SK-N-DZ (cell line): Measurements from ENCODE around the gene SLC35F5.
"Not testable (repeated sequence)": the region's sequence is repeated elsewhere in the genome, so short reads cannot be mapped to it uniquely, and the experiment has no call there.

Experiments
- DNase-seq: peaks from one replicate; pipeline ENCODE4 v3.0.0-alpha.2; 2015; ENCODE audit warnings: low spot score
- small RNA-seq, 2 experiments: library from RNA; depleted of rRNA; stranded (forward); fragments of <200 nt; gene quantifications; one replicate each; pipeline ENCODE3, GENCODE V24; 2014

SLC35F5 gene

GRCh38 chr2:113698251-113698650 lies 58.2 kb downstream of the SLC35F5 start:
- not testable (repeated sequence) for DNase-seq

DNA sequence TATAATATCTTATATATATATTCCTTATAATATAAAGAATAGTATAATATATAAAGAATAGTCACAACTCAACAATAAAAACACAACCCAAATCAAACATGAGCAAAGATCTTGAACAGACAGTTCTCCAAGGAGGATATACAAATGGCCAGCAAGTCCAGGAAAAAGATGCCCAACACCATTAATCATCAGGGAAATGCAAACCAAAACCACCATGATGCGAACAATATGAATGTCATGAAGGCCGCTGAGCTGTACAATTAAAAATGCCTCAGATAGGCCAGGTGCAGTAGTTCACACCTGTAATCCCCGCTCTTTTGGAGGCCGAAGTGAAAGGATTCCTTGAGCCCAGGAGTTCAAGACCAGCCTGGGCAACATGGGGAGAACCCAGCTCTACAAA lies 58.9 kb downstream of the SLC35F5 start:
- no peak for DNase-seq

GRCh38 chr2:113694438-113694837 lies 62.0 kb downstream of the SLC35F5 start:
- DNase-seq: no peak

GRCh38 chr2:113692698-113693428 lies 63.6 kb downstream of the SLC35F5 start:
- DNase-seq: no peak

DNA sequence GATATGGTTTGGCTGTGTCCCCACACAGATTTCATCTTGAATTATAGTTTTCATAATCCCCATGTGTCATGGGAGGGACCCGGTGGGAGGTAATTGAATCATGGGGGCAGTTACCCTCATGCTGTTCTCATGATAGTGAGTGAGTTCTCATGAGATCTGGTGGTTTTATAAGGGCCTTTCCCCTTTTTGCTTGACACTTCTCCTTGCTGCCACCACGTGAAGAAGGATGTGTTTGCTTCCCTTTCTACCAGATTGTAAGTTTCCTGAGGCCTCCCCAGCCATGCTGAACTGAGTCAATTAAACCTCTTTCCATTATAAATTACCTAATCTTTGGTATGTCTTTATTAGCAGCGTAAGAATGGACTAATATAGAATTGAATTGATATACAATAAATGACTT lies 65.6 kb downstream of the SLC35F5 start:
- DNase-seq: not testable (repeated sequence)

DNA sequence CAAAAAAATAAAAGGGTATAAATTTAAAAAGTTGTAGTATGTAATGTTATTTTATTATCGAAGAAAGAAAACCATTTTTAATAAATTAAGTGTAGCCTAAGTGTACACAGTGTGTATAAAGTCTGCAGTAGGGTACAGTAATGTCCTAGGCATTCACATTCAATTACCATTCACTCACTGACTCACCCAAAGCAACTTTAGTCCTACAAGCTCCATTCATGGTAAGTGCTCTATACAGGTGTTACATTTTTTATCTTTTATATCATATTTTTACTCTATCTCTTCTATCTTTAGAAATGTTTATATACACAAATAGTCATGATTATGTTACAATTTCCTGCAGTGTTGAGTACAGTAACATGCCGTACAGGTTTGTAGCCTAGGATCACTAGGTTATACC lies 69.9 kb downstream of the SLC35F5 start:
- no peak for DNase-seq

DNA sequence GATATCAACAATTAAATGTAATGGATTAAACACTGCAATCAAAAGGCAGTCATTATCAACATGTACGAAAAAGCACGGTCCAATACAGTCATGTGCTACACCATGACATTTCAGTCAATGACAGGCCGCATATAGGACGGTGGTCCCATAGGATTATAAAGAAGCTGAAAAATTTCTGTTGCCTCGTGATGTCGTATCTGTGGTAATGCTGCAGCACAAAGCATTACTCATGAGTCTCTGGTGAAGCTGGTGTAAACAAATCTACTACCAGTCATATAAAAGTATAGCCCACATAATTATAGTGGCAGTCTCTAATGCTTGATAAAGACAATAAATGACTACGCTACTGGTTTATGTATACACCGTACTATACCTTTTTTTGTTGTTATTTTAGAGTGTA lies 71.0 kb downstream of the SLC35F5 start:
- DNase-seq: no peak

DNA sequence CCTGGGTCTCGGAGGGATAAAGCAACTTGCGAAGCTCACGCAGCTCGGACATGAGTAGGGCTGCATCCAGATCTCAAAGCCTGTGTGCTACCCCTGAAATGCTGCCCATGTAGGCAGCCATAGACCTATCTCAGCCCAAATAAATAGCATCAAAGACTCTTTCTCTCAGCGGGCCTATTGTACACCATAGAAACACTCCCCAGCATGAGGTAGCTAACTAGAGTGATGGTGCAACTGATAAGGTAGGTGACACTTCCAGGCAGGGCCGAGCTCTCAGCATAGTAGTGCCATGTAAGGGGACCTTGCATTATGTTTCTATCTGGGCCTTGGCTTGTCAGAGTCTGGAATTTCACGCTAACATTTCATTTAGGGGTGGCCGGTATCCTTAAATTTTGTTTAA lies 77.0 kb downstream of the SLC35F5 start:
- DNase-seq: no peak

GRCh38 chr2:113677330-113677729 lies 79.1 kb downstream of the SLC35F5 start:
- DNase-seq: no peak

- no peak for DNase-seq
Observed at GRCh38 chr2:113676623-113677266, 79.7 kb downstream of the SLC35F5 start.

DNA sequence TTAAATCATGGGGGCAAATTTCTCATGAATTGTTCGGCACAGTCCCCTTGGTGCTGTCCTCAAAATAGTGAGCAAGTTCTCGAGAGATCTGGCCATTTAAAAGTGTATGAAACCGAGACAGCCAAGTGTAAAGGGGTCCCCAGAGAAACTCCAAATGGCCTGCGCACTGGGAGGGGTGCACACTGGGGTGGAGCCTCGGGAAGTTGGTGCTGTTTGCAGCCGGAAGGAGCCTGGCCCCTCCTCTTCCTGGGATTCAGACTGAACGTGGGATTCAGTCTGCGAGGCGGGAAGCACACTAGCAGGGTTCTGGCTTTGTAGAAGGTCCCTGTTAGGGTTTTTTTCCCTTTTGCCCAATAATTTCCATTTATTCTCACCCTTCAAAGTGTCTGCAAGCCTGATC lies 80.6 kb downstream of the SLC35F5 start:
- DNase-seq: peak; percentile 8

GRCh38 chr2:113672326-113672932 lies 84.0 kb downstream of the SLC35F5 start:
- no peak for DNase-seq

DNA sequence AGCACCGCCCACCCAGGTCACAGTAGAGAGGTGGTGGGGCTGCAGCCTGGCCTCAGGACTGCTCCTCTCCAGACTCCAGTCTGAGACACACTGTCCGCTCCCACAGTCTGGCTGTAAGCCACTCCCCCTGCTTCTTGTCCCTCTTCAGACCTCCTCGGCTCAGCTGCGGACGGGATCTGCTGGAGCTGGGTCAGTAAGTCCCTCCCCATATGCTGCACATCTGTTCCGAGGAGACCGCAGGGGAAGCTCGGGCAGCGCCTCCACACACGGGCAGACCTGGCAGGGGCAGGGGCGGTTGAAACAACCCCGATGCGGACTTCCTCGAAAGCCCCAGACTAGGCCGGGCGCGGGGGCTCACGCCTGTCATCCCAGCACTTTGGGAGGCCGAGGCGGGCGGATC lies 87.4 kb downstream of the SLC35F5 start:
- DNase-seq: peak; percentile 11

DNA sequence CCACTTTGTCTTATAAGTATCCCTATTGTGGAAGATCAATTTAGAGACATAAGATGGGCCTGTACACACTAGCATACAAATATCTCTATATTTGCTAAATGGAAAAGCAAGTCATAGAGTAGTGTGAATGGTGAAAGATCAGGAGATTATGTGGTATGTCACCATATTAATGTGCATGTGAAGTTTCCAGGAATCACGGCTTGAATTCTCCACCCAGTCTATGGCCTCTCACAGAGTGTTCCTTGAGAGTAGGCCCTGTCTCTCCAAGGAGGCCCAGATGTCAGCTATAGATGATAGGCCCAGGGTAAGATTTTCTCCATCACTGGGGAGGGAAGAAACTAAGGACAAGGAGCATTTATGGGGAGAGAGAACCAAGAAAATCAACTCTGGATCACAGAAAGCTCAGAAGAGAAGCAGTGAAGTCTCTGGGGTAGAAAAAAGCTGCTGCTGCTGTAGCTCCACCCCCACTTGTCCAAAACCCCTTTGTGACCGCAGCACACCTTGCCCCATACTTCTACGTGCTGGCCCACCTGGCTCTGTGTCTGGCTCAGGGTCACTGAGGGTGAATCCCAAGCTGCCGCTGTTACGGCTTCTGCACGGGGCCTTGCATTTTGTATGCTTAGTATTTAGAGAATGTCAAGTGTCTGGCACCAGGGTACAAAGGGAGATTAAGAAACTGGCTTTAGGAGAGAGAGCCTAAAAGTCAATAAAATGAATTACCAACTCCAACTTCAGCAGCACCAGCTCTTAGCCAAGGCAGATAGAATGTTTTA lies 91.5 kb downstream of the SLC35F5 start:
- DNase-seq: not testable (repeated sequence)

DNA sequence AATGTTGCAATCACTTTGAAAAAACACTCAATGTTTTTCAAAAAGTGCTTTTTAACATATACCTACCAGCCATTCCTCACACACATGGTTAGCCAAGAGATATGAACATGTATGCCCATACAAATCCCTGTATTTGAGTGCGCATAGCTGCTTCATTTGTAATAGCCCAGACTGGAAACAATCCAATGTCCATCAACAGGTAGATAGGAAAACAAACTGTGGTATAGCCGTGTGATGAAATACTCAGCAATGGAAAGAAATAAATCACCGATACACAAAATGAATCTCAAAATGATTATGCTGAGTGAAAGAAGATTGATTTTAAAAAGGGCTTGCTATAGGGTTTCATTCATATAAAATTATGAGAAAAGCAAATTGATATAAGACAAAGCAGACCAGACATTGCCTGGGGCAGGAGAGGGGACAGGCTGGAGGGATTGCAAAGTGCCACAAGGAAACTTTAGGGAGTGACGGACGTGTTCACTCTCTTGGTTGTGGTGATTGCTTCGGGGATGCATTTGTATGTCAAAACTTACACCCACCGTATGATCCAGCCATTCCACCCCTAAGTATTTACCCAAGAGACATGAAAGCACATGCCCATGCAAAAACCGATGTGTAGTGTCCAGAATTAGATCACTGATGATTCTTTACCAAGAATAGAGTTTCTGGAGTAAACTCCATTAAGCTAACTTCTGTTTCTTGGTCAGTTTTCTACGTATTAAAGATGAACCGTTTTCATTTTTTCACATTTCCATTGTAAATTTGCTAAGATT lies 93.0 kb downstream of the SLC35F5 start:
- DNase-seq: not testable (repeated sequence)

Small RNAs within 50 kb of the gene (small RNA-seq; reads per million reads assigned to genes)
- 0 reads per million in 2 experiments for gene MIR4782
- gene RNU6-744P: 0 reads per million in 2 experiments
